Choroid plexus epithelial cell (primary cell): ENCODE measurements around the gene CECR2.

ENCODE experiments used
- DNase-seq: peaks from one replicate; pipeline ENCODE4 v3.0.0-alpha.2; 2010; ENCODE audit warnings: low read depth
- H3K4me3 ChIP-seq: 2 replicates; pipeline ENCODE4 v1.5.1; 2011; ENCODE audit warnings: low read depth, mild to moderate bottlenecking, control low read depth, low read length, moderate library complexity
- CTCF ChIP-seq: conservative IDR thresholded peaks from 2 replicates; pipeline ENCODE4 v1.5.1; 2011; ENCODE audit warnings: low read depth, mild to moderate bottlenecking, control low read depth, inconsistent platforms, low read length, moderate library complexity

The CECR2 gene

GRCh38 chr22:17369439-17370025 lies at the start of gene CECR2:
TSS of gene CECR2 (plus strand) at chr22:17369460. CDS start at chr22:17369784, 324 bp downstream.
- peak within 1 kb of the TSS; percentile 55 for H3K4me3 ChIP-seq
- peak; percentile 38 for DNase-seq
- TF ChIP-seq CTCF, result no peak

DNA sequence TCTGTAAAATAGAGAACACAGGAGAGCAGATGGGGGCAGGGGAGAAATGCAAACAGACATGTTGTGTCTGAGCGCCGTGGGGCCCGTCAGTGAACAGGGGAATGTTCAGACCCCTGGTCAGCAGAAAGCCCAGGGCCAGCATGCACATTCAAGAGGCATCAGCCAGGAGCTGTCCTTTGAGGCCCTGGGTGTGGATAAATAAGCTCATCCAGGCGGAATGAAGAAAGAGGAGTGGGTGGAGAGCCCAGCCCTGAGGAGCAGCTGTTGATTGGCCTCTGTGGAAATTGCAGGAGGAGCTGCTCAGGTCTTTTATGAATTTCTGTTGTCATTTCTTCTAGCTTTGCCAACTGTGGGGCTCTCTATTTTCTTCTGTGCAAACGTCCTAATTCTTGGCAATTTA lies 49.7 kb upstream of the CECR2 start:
- H3K4me3 ChIP-seq, result no peak overlapping the region
- DNase-seq, result peak; percentile 2
- no peak for TF ChIP-seq CTCF

DNA sequence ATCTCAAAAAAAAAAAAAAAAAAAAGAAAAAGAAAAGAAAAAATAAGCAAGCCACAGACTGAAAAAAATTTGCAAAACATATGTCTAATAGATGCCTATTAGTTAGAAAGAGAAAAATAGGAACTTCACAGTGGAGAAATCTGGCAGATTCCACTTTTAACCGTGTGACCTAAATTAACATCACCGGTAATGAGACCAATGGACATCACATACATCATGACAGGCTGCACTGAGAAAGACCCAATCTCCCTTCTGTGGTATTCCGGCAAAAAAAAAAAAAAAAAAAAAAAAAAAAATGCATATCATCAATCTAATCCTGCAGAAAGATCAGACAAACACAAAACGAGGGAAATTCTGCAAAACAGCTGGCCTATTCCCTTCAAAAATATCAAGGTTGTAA lies 46.7 kb upstream of the CECR2 start:
- DNase-seq, result no peak
- no peak overlapping the region for H3K4me3 ChIP-seq
- no peak for TF ChIP-seq CTCF

GRCh38 chr22:17331690-17332089 lies 37.6 kb upstream of the CECR2 start:
- no peak overlapping the region for H3K4me3 ChIP-seq
- TF ChIP-seq CTCF, result no peak
- no peak for DNase-seq

DNA sequence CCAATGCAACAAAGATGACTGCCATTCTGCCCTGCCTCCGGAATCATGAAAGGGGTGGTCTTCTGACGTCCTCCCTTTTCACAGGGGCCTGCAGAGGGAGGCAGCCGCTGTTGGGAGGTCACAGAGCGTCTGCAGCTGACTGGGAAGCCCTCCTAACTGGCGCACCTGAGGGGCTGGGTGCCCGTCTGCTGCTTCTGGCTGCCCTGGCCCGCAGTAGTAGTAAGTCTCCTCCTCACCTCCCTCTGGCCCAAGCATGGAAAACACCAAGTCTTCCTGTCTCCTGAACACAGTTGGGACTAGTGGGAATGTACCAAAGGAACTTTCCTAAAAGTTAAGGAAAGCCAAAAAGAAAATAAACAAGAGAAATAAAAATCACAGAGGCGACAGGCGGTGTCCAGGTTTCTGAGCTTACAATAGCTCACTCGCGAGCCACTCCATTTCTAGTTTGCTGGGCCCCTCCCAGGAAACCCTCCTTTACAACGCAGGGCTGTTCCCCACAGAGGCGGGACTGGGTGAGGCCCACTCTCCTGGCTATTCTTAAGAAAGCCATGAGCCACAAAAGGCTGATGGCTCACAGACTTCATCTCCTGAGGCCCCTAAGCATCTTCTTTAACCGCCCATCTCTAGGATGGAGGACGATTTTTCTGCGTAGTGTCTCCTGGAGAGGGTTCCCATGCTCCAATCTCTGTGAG lies 37.0 kb upstream of the CECR2 start:
- no peak overlapping the region for H3K4me3 ChIP-seq
- no peak for TF ChIP-seq CTCF
- DNase-seq, result no peak

GRCh38 chr22:17334059-17334458 lies 35.2 kb upstream of the CECR2 start:
- no peak for DNase-seq
- no peak overlapping the region for H3K4me3 ChIP-seq
- TF ChIP-seq CTCF, result no peak

GRCh38 chr22:17334983-17335382 lies 34.3 kb upstream of the CECR2 start:
- TF ChIP-seq CTCF, result no peak
- no peak overlapping the region for H3K4me3 ChIP-seq
- DNase-seq, result no peak
